ENCODE data around the gene MYCN. TPM values are rescaled to one million over a fixed set of nuclear protein-coding genes. Genes with fewer than 3 reads are reported as not detected.

The MYCN gene
- total RNA-seq, 1 experiment from 2014 or later, result not detected

DNA sequence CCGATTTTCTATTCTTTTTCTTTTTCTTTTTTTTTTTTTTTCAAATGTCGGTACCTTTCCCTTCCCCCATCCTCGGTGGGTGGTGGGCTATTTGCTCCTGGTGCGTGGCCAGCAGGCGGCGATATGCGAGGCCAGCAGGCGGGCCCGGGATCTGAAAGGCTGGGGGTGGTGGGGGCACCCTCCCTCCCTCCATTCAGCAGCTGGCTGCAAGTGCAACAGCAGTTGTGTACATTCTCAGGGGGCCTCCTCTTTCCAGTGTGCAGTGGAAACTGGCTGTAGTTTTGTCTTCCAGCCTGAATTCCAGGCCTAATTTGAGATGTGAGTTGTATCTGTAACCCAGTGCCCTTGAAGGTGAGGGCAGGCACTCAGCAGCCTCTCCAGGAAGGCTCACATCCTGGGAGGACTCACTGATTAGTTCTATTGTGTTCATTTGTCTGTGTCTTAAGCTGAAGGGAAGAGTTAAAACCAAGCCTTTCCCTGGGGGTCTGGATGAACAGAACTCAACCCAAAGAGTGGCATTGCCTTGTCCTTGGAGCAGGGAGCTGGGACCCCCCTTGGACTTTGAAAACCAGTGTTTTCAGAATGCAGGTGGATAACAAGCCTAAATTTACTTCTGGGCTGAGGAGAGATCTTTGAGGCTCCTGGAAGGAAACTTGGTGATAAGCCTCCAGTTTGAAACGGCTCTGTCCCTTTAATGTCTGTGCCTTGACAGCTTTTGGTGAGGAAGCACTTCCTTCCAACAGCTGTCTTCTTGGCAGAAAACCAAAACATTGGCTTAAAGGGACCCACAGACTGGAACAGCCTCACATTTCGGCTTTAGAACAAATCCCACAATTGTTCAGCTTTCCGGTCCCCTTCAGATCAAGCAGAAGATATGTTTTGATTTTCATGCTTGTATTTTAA, 3.3 kb downstream of the MYCN start:
- Histone ChIP-seq H3K79me2 (ENCODE audit: low read length) (no peaks in the 10 kb centered on the region), H3K9me2 (replicated peaks; ENCODE audit: low read length) (no peaks in the 10 kb centered on the region), H3K4me3 (ENCODE audit: low read length) (no peak overlapping the region), H2AFZ (ENCODE audit: low read length) (no peak overlapping the region), H3K27me3 (ENCODE audit: low read length) (peaks cover 68% of the 10 kb centered on the region), H3K9ac (ENCODE audit: low read length) (no peak overlapping the region), H3K4me1 (ENCODE audit: insufficient read depth, low read length) (0 out of 2 replicates have a peak, but pooled peaks cover 6% of the 10 kb centered on the region), H3K4me2 (ENCODE audit: low read length) (no peak overlapping the region), H4K20me1 (ENCODE audit: low read length) (no peaks in the 10 kb centered on the region), H3F3A (ENCODE audit: low read length, unreplicated experiment) (no peaks in the 10 kb centered on the region), H3K9me3 (ENCODE audit: low read length) (no peaks in the 10 kb centered on the region), H3K36me3 (ENCODE audit: low read depth, low read length) (no peaks in the 10 kb centered on the region), H3K27ac (ENCODE audit: low read length) (no peak overlapping the region)
- ChIA-PET POLR2A (ENCODE audit: unreplicated experiment) (no interaction called here), CTCF (no interaction called here)
- ATAC-seq (no peak), DNase-seq (no peak)
- intact Hi-C loops (cut with micrococcal nuclease), result no loop called here
- no TSS peak for BruUV-seq (replicated peaks)
- TF ChIP-seq EZH2phosphoT487 (IDR thresholded peaks at IDR 0.05; ENCODE audit: borderline replicate concordance, low read length), result no peak
- TF ChIP-seq, protein P1, sequence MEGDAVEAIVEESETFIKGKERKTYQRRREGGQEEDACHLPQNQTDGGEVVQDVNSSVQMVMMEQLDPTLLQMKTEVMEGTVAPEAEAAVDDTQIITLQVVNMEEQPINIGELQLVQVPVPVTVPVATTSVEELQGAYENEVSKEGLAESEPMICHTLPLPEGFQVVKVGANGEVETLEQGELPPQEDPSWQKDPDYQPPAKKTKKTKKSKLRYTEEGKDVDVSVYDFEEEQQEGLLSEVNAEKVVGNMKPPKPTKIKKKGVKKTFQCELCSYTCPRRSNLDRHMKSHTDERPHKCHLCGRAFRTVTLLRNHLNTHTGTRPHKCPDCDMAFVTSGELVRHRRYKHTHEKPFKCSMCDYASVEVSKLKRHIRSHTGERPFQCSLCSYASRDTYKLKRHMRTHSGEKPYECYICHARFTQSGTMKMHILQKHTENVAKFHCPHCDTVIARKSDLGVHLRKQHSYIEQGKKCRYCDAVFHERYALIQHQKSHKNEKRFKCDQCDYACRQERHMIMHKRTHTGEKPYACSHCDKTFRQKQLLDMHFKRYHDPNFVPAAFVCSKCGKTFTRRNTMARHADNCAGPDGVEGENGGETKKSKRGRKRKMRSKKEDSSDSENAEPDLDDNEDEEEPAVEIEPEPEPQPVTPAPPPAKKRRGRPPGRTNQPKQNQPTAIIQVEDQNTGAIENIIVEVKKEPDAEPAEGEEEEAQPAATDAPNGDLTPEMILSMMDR (conservative IDR thresholded peaks at IDR 0.05; ENCODE audit: low read depth, low read length), result 0 out of 2 replicates have a peak, but pooled peaks have one; percentile 33

DNA sequence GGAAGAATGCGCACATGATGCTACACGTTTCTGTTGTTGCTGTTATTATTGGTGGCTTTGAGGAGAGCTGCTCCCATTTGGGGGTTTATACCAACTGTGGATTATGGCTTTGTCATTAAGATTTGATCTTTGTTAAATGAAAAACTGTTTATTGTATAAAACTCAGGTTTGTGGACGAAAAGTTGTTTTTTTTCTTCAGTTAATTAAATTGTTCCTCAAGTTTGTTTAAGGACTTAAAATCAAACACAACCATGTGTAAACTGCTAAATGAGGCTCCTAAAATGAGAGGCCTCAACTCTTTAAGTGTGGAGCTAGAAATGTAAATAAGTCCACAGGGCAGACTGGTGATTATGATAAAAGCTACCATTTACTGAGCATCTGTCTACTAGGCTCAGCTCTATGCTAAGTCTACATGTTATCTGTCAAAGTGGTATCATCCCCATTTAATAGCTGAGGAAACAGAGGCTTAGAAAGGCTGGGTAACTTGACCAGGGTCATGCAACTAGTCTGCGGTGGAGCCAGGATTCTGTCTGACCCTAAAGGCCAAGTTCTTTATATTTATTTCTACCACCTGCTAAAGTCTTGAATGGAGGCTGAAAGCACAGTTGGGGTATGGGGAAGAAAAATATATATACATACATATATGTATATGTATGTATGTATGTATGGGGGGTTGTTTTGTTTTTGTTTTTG, 4.1 kb downstream of the MYCN start:
- ChIA-PET POLR2A (ENCODE audit: unreplicated experiment) (no interaction called here), CTCF (no interaction called here)
- BruUV-seq (replicated peaks), result no TSS peak
- no peaks in the 10 kb centered on the region for H4K20me1 ChIP-seq (ENCODE audit: low read length)
- no peaks in the 10 kb centered on the region for H3K79me2 ChIP-seq (ENCODE audit: low read length)
- ATAC-seq (no peak), DNase-seq (no peak)
- no peaks in the 10 kb centered on the region for H3K9me3 ChIP-seq (ENCODE audit: low read length)
- H3K27ac ChIP-seq (ENCODE audit: low read length), result no peak overlapping the region
- H3K9me2 ChIP-seq (replicated peaks; ENCODE audit: low read length), result no peaks in the 10 kb centered on the region
- TF ChIP-seq EZH2 (IDR thresholded peaks at IDR 0.05; ENCODE audit: low read length, unreplicated experiment) (no peak), EZH2phosphoT487 (IDR thresholded peaks at IDR 0.05; ENCODE audit: borderline replicate concordance, low read length) (no peak)
- TF ChIP-seq, protein P1 (conservative IDR thresholded peaks at IDR 0.05; ENCODE audit: low read depth, low read length), result no peak
- no peak overlapping the region for H3K4me3 ChIP-seq (ENCODE audit: low read length)
- no peak overlapping the region for H2AFZ ChIP-seq (ENCODE audit: low read length)
- no peaks in the 10 kb centered on the region for H3K36me3 ChIP-seq (ENCODE audit: low read depth, low read length)
- H3K4me1 ChIP-seq (ENCODE audit: insufficient read depth, low read length), result 0 out of 2 replicates have a peak, but pooled peaks cover 6% of the 10 kb centered on the region
- no peak overlapping the region for H3K4me2 ChIP-seq (ENCODE audit: low read length)
- intact Hi-C loops (cut with micrococcal nuclease), result no loop called here
- no peaks in the 10 kb centered on the region for H3F3A ChIP-seq (ENCODE audit: low read length, unreplicated experiment)
- peaks cover 66% of the 10 kb centered on the region for H3K27me3 ChIP-seq (ENCODE audit: low read length)
- H3K9ac ChIP-seq (ENCODE audit: low read length), result no peak overlapping the region

Data from PC-3 (cell line).